Measurements from ENCODE around the gene MAPK14. TPM values are rescaled to one million over a fixed set of nuclear protein-coding genes. Genes with fewer than 3 reads are reported as not detected.

MAPK14 gene
- total RNA-seq, 2 donors from 2014 or later: 62.2 to 76.1 TPM

DNA sequence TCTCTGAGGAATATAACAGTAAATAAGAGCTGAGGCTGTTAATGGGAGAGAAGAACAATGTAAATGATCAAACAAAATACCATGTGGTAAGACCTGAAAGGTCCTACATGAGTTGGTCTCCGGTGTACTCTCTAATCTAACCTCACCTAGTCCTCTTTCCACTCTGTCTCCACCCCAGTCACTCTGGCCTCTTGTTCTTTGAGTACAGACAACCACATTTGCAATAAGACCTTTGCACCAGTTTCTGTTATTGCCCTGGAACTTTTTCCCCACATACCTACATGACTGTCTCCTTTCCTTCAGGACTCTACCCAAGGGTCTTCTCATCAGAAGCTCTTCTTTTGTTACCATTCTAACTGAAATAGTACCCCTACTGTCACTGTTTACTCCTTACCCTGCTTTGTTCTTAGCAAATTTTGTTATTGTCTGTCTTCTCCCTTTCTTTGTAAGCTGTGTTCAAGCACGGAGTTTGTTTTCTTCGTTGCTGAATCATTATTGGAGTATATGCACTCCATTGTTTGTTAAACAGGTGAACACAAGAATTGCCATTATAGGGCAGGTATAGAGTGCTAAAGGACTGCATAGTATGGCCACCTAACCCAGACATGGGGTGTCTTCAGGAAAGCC is 37.3 kb downstream of the MAPK14 start:
- intact Hi-C loops (cut with DNase I): no loop called here
- H3K36me3 ChIP-seq: no peaks in the 10 kb centered on the region
- no peaks in the 10 kb centered on the region for H3K4me1 ChIP-seq
- peak overlapping the region in 1 of 2 donors; percentile 8 for H3K9ac ChIP-seq (ENCODE audit: low read depth in 2 of 2, low read length in 2 of 2)
- no peak overlapping the region for H3K4me3 ChIP-seq
- DNase-seq: peak; percentile 45
- no peaks in the 10 kb centered on the region for H3K27me3 ChIP-seq
- peak overlapping the region; percentile 26 for H3K27ac ChIP-seq
- TF ChIP-seq, protein P1, sequence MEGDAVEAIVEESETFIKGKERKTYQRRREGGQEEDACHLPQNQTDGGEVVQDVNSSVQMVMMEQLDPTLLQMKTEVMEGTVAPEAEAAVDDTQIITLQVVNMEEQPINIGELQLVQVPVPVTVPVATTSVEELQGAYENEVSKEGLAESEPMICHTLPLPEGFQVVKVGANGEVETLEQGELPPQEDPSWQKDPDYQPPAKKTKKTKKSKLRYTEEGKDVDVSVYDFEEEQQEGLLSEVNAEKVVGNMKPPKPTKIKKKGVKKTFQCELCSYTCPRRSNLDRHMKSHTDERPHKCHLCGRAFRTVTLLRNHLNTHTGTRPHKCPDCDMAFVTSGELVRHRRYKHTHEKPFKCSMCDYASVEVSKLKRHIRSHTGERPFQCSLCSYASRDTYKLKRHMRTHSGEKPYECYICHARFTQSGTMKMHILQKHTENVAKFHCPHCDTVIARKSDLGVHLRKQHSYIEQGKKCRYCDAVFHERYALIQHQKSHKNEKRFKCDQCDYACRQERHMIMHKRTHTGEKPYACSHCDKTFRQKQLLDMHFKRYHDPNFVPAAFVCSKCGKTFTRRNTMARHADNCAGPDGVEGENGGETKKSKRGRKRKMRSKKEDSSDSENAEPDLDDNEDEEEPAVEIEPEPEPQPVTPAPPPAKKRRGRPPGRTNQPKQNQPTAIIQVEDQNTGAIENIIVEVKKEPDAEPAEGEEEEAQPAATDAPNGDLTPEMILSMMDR (IDR thresholded peaks at IDR 0.05): no peak
- H3K9me3 ChIP-seq: no peaks in the 10 kb centered on the region

DNA sequence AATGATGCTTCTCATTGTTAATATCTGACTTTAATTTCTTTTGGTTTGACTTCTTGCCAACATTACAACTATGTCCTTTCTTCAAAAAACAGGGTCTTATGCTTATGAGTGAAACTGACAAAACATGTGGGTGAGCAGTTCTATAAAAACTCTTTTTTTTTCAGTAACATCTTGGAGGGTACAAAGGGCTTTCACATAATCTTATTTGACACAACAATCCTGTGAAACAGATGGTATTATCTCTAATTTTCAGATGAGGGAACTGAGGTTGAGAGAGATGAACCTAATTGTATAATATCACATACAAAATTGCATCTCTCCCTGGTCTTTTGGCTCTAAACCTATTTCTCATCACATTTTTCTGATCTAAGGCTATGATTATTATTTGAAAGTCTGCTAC is 38.3 kb downstream of the MAPK14 start:
- Histone ChIP-seq H3K36me3 (no peaks in the 10 kb centered on the region), H3K9ac (ENCODE audit: low read depth in 2 of 2, low read length in 2 of 2) (no peak overlapping the region)

DNA sequence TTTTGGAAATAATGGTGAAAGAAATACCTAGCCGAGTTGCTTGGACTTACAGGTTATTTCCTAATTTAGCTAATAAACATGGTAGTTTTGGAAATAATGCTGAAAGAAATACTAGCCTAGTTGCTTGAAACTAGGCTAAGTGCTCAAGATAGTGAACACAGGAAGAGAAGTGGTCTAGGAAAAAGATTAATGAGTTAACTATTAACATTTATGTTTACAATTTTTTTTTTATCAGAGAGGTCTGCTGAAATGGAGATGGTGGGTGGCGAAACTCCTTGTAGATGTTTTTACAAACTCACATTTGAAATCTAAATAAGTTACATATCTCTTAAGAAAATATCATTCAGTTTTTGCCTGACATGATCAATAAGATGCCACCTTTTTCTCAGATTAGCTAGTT is 39.2 kb downstream of the MAPK14 start:
- intact Hi-C loops (cut with DNase I): no loop called here
- Histone ChIP-seq H3K36me3 (no peaks in the 10 kb centered on the region), H3K9me3 (no peaks in the 10 kb centered on the region), H3K4me3 (no peak overlapping the region), H3K4me1 (no peaks in the 10 kb centered on the region), H3K9ac (ENCODE audit: low read depth in 2 of 2, low read length in 2 of 2) (no peak overlapping the region), H3K27me3 (no peaks in the 10 kb centered on the region), H3K27ac (no peak overlapping the region)
- DNase-seq: no peak
- TF ChIP-seq, protein P1 (IDR thresholded peaks at IDR 0.05): no peak

More for the DNA sequence above, 38.3 kb downstream of the MAPK14 start:
- Histone ChIP-seq H3K4me1 (no peaks in the 10 kb centered on the region), H3K27ac (no peak overlapping the region), H3K27me3 (no peaks in the 10 kb centered on the region), H3K9me3 (no peaks in the 10 kb centered on the region), H3K4me3 (no peak overlapping the region)
- TF ChIP-seq, protein P1 (IDR thresholded peaks at IDR 0.05): no peak
- no peak for DNase-seq
- intact Hi-C loops (cut with DNase I): no loop called here

DNA sequence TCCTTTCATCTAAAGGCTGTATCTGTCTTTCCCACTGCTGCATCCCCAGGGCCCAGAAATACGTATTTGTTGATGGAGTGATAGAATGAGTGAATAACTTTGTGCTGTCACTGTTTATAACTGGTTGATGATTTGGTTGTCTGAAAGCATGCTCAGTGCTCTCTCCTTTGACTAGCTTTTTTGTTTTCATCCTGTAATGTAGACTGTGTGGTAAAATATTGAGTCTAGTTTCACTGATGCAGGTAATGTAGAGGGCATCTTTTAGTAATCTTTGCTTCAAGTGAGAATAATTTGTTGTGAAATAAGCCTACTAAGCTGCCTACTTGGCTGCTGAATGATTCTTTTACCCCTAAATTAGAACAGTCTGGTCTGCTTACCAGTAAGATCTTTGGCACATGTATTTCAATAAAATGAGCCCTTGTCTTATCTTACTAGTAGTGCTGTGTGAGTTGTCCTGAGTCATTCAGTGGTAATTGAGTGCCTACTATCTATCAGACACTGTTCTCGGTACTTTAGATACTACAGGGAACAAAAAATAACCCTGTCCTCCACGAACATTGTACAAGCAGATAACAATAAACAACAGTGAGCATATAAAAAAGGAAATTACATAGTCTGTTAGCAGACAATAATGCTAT is 39.9 kb downstream of the MAPK14 start:
- Histone ChIP-seq H3K9ac (ENCODE audit: low read depth in 2 of 2, low read length in 2 of 2) (no peak overlapping the region), H3K4me3 (no peak overlapping the region), H3K4me1 (no peaks in the 10 kb centered on the region), H3K27me3 (no peaks in the 10 kb centered on the region), H3K27ac (no peak overlapping the region), H3K9me3 (no peaks in the 10 kb centered on the region), H3K36me3 (no peaks in the 10 kb centered on the region)
- TF ChIP-seq, protein P1 (IDR thresholded peaks at IDR 0.05): no peak
- intact Hi-C loops (cut with DNase I): no loop called here
- DNase-seq: no peak

DNA sequence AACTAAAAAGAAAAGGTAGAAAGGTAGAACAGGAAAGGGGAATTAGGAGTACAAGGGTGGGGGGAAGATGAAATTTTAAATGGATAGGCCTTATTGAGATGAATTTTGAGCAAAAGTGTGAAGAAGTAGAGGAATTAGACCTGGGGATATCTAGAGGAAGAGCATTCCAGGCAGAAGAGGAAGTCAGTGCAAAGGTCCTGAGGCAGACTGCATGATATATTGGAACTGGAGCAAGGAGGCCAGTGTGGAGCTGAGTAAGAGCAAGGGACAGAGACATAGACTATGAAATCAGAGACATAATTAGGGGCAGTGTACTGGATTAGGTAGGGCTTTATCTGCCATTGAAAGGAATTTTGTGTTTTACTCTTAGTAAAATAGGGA is 40.4 kb downstream of the MAPK14 start:
- intact Hi-C loops (cut with DNase I): no loop called here
- H3K4me1 ChIP-seq: no peaks in the 10 kb centered on the region
- DNase-seq: peak; percentile 25

More for the DNA sequence above, 40.4 kb downstream of the MAPK14 start:
- no peak overlapping the region for H3K9ac ChIP-seq (ENCODE audit: low read depth in 2 of 2, low read length in 2 of 2)
- no peak overlapping the region for H3K27ac ChIP-seq
- TF ChIP-seq, protein P1 (IDR thresholded peaks at IDR 0.05): no peak
- no peaks in the 10 kb centered on the region for H3K9me3 ChIP-seq
- H3K4me3 ChIP-seq: no peak overlapping the region
- no peaks in the 10 kb centered on the region for H3K36me3 ChIP-seq
- H3K27me3 ChIP-seq: no peaks in the 10 kb centered on the region

All from colonic mucosa (tissue), 4 donors.